Measurements from ENCODE around the gene FRS2.

Gene FRS2

DNA sequence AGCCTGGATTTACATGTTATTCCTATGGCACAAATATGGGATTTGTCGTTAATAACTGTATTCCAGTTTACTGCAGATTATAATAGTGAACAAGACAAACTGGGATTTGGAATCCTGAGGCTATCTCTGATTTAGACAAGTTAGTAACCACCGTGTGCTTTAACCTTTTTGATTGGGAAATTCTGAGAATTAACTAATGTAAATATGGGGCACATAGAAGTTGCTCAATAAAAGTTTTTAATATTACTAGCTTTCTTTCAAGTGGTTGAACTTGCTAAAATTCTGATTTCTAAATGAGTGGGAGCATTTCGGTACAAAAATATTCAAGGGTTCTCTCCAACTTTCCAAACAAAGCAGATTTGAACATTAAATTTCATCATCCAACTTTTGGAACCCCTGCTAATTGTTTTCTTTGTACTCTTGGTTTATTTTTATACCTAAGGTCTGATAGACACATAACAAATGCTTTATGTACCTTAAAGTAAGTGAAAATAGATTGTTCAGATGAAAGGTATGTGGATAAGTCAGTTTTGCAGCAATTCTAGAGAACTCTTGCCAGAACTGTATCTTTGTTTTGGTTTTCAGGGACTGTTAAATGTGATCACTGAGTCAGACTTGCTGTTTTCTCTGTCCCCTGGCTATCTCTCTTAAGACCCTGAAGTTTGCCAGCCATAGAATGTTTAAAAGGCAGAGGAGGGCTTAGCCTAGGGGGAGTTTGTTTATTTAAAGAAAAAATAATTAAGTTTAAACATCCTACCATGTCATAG is 57.5 kb downstream of the FRS2 start:
- no peak for DNase-seq (ENCODE audit: low read depth, low spot score)

DNA sequence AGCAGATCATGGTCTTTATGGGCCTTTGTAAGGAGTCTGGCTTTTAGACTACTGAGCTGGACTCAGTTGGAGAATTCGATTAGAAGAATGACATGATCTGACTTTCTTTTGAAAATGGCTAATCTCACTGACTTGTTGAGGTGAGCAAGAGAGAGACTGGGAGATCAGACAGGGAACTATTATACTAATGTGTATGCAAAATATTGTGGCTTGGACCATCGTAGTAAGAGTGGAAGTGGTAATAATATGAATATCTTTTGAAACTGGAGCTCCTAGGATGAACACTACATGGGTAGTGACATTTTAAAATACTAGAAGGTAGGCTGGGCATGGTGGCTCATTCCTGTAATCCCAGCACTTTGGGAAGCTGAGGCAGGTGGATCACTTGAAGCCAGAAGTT is 58.8 kb downstream of the FRS2 start:
- DNase-seq (ENCODE audit: low read depth, low spot score), result no peak

DNA sequence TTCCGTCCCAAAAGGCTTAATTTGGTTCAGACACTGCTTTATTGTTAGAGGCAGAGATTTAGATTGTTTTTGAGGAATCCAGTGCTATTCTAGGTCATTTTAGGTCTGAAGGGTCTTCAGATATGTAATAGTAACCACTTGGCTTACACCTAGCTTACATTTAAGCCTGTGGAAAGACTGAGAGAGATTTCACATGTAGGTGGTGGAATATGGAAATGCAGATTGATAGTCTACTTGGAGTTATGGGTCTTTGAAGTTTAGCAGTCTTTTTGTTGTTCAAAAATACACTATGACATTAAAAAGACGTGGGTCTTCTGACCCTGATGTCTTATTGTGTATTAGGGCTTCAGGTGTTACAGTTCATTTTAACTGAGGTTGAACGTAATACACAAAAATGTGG is 63.7 kb downstream of the FRS2 start:
- DNase-seq (ENCODE audit: low read depth, low spot score), result no peak

DNA sequence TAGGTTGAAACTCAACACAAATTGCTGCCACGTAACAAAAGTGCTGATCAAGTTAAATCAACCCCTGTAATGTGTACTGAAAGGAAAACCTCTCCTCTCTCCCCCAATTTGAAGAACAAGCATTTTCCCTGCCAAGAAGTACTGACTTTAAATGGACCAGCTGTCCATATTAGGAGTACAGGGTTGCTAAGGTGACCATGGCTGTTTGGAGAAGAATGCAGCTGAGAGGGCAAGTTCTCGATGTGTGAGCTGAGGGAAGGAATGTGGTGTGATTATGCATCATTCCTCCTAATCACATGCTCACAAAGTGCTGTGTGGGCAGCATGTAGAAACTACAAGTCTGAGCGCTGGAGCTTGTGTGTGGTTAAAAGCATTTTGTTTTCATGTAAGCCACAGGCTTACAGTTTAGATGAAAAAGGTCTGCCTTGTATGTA is 64.2 kb downstream of the FRS2 start:
- no peak for DNase-seq (ENCODE audit: low read depth, low spot score)

DNA sequence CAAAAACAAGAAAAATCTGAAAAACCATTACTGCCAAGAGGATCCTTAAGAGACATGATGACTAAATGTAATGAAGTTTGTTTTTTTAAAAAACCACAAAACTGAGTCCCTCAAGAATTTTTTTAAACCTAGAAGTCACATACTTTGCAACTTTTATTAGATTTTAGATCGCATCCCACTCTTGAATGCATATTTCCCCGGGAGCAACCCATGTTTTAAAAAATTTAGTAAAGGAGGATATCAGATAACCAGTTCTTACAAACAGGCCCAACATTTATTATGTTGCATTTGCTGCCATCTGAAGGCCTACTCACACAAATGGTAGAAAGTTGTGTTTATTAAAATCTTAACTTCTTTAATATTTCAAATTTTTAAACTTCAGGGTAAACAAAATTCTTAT is 70.8 kb downstream of the FRS2 start:
- DNase-seq (ENCODE audit: low read depth, low spot score), result no peak

DNA sequence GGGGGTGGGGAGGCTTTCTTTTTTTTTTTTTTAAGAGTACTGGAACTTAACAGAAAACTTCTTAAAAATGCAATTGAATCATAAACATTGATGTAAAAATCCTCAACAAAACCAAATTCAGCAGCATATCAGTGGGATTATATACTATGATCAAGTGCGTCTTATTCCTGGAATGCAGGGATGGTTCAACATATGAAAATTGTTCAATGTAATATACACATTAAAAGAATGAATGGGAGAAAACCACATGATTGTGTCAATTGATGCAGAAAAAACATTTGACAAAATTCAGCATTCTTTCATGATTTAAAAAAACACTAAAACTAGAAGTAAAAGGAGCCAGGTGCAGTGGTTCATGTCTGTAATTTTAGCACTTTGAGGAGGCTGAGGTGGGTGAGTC is 73.9 kb downstream of the FRS2 start:
- no peak for DNase-seq (ENCODE audit: low read depth, low spot score)

DNA sequence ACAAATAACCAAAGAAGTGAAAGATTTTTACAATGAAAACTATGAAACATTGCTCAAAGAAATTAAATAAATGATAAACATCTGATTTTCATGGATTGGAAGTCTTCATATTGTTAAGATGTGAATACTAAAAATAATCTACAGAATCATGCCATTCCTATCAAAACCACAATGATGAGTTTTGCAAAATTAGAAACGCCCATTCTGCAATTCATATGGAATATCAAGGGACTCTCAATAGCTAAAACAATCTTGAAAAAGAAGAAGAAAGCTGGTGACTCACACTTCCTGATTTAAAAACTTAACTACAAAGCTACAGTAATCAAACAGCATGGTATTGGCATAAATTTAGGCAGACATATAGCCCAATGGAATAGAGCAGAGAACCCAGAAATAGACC is 74.9 kb downstream of the FRS2 start:
- no peak for DNase-seq (ENCODE audit: low read depth, low spot score)

DNA sequence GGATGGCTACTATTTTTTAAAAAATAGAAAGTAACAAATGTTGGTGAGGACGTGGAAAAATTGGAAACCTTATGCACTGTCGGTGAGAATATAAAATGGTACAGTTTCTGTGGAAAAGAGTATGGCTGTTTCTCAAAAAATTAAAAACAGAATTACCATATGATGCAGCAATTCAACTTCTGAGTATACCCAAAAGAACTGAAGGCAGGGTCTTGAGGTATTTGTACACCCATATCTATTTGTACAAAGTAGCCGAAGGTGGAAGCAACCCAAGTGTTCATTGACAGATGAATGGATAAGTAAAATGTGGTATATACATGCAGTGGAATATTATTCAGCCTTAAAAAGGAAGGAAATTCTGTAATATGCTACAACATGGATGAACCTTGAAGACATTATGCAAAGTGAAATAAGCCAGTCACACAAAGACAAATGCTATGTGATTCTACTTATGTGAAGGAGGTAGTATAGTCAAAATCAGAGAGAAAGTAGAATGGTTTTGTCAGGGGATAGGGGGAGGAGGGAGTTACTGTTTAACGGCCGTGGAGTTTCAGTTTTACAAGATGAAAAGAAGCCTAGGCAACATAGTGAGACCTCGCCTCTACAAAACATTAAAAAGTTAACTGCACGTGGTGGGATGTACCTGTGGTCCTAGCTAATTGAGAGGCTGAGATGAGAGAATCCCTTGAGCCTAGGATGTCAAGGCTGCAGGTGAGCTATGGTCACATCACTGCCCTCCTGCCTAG is 76.7 kb downstream of the FRS2 start:
- DNase-seq (ENCODE audit: low read depth, low spot score), result no peak

DNA sequence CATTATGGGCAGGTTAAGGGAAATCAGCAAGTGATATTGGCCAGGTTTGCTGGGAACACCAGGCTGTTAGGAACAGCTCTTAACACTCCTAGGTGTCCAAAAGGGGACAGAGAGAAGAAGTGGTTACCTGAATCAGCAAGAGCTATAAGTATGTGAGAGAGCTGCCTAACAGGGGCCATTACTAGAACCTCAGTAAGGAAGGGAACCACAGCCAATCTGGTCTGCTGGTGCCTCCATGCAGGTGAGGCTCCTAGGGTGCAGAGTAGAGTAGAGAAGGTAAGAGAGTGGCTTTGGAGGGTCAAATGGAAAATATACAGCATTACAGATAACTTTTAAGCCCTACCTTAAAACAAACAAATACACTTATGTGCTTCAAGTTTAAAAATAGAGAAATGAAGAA is 78.5 kb downstream of the FRS2 start:
- DNase-seq (ENCODE audit: low read depth, low spot score), result no peak

DNA sequence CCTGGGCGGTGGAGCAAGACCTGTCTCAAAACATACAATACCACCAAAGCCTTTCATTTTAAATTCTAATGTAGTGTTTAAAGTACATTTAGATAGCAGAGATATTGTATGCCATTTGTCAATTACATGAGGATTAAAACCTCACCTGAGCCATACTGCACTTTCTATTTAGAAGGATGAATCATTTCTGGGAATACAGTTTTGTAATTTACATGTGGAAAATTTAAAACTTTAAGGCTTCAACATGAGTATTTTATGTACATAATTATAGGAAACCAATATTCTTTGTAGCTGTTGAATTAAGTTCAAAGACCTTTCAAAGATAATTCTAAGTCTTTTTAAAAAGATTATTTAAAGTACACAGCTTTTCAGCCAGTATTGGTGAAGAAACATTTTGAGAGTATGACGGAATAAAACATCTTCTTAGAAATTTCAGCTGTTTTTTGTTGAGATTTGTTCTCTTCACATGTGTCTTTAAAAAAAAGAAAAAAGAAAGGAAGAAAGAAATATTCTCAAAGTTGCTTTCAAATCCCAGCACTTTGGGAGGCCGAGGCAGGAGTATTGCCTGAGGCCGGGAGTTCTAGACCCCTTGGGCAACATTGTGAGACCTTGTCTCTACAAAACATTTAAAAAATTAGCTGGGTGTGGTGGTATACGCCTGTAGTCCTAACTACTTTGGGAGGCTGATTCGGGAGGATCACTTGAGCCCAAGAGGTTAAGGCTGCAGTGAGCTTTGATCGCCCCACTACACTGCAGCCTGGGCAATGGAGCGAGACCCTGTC is 80.6 kb downstream of the FRS2 start:
- DNase-seq (ENCODE audit: low read depth, low spot score), result no peak

DNA sequence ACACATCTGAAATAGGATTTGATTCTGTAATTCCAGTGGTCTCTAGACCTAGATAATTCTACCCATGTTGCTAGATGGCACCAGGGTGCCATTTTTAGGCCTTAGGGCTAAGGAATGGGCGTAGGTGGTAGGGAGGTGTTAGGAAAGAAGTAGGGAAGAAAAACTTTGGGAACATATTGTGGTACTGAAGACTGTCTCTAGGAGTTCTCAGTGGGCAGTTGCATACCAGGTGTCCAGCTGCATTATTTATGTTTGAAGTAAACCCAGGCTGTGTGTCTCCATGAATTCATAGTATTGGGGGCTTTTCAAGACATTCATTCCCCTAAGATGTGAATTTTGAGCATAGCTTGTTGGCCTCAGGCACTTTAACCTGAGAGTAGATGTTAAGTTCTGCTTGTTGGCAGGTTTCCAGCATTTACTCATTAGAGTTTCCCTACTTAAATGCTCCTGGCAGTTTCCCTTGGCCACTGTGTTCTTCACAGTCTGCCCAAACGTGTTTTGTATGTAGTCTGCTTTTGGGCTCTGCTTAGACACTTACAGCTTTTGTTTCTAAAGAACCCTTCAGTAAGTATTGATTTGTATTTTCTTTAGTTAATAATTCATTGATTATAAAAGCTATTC is 83.5 kb downstream of the FRS2 start:
- DNase-seq (ENCODE audit: low read depth, low spot score), result no peak

DNA sequence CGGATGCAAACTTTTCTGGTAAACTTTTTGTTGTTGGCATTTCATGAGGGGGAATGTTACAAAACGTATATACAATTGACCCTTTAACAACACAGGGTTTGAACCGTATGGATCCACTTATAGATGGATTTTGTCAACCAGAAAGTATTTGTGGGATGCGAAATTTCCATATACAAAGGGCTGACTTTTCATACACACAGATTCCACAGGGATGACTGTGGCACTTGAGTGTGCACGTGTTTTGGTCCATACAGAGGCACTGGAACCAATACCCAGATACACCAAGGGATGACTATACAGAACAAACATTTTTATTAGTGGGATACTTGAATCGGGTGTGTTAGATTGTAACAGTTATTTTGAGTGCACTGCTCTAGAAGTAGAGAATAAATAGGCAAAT is 85.3 kb downstream of the FRS2 start:
- no peak for DNase-seq (ENCODE audit: low read depth, low spot score)

DNA sequence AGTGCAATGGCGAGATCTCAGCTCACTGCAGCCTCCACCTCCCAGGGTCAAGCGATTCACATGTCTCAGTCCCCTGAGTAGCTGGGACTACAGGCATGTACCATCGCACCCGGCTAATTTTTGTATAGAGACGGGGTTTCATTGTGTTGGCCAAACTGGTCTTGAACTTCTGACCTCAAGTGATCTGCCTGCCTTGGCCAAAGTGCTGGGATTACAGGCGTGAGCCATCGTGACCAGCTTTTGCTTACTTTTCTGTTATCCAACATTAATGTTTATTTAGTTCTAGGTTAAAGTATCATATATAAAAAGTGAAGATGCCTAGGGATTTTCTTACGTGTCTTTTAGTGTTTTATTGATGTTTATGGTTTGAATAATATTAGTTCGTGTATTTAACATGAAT is 86.2 kb downstream of the FRS2 start:
- no peak for DNase-seq (ENCODE audit: low read depth, low spot score)

DNA sequence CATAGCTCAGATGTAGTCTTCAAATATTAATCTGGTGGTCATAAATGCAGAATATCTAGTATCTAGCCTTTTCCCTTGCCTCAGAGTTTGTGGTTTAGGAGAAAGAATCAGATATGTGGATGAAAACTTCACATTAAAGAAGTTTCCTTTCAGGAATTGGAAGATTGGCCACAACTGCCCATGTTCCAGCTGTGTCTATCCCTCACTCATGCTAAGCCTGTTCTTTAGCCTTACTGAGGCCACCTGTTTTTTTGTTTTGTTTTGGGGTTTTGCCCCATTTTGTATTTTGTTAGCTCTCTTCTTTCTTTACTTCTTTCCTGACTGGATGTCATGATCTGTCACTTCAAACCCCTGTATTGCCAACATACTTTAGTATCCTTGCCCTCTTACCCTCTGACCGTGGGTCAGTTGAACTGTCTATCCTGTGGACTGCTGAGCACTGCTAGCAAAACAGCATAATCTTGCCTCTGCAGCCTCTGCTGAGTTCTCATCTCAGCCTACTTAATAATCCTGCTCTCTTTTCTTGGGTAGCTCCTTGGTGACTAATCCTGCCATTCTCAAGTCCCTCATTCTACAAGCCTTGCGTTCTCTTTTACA is 93.1 kb downstream of the FRS2 start:
- DNase-seq (ENCODE audit: low read depth, low spot score), result no peak

DNA sequence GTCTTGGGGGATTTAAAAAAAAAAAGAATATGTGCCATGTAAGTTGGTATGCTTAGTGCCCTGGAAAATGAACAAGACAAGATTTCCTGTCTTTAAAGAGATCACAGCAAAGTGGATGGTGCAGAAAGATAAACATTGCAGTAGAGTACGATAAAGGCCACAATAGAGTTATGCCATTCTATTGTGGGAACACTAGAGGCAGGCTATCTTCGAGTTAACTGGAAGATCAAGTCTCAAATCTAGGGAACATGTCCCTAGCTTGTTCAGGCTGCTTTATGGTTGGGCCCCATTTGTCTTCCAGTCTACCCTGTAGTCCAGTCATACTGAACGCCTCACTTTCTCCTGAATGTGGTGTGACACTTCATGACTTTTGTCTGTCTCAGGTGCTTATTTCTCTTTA is 96.4 kb downstream of the FRS2 start:
- no peak for DNase-seq (ENCODE audit: low read depth, low spot score)

DNA sequence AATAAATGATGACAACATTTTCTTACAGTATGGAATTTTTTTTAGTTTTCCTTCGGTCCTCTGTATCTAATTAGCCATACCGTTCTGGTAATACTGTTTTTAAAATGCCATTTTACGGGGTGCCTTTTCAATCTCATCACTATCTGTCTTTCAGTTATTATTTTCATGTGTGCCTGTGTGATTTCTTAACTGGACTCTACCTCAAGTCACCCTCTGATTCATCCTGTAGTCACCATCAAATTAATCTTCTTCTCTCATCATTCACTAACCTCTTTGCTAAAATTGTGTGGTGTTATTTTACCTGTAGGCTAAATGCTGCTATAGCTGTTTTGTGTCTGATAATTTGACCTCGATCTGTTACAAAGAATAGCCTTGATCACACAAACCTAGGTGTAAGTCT is 99.0 kb downstream of the FRS2 start:
- no peak for DNase-seq (ENCODE audit: low read depth, low spot score)

DNA sequence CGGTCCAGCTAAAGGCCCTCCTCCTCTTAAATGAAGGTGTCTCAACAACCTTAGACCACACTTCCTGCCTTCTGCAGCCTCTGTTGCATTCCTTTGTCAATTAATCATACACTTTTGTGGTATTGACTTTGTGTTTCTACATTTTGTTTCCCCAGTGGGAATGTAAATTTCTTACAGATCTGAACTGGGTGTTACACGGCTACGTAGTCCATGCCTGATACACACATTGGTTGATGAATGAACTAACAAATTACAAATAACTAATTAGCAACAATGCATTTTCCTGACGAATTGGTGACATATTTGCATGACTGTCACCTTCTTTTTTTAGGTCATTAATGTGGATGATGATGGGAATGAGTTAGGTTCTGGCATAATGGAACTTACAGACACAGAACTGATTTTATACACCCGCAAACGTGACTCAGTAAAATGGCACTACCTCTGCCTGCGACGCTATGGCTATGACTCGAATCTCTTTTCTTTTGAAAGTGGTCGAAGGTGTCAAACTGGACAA is 99.9 kb downstream of the FRS2 start:
- no peak for DNase-seq (ENCODE audit: low read depth, low spot score)

DNA sequence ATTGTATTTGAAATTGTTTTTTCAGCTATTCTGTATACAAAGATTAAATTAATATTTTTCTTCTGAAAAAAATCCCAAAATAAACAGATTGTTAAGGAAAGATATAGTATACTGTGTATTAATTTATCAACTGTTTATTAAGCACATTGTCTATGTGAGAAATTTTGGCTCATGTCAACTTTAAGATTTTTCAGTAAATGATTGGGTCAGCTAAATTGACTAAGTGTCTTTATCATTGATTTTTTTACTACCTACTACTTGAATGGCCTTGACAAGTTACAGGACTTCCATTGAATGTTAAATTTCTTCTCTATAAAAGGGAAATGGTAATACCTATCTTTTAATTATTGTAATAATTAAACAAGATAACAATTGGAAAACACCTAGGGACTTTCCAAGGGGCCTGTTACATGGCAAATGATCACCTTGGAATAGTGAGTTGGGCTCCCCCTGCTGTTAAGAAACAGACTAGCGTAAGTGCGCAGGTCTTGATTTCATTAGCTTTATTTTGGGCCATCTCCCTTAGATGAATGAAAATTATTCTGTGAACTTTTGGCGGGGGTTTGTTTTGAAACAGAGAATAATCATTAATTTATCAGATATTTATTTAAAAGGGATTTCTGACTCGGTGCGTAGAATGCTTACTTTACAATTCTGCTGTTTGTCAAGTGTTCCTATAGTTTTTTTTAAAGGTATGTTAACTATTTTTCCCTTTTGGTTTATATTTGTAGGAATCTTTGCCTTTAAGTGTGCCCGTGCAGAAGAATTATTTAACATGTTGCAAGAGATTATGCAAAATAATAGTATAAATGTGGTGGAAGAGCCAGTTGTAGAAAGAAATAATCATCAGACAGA is 100.6 kb downstream of the FRS2 start:
- DNase-seq (ENCODE audit: low read depth, low spot score), result peak; percentile 21

DNA sequence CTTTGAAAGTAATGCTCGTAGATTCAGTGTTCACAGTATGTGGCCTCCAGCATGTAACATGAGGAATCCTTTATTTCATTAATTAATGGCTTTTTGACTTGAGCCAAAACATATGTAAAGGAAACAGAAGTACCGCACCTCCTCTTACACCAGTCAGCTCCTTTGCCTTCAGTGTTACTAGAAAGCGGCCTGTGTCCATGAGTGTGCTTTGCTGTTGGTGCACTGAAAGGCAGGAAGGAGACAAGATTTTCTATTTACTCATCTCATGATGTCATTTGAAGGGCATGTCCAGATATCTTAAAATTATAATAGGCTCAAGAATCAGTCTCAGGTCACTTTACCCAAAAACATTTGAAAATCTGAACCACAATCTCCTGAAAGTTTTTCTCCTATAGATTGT is 105.2 kb downstream of the FRS2 start:
- DNase-seq (ENCODE audit: low read depth, low spot score), result no peak

DNA sequence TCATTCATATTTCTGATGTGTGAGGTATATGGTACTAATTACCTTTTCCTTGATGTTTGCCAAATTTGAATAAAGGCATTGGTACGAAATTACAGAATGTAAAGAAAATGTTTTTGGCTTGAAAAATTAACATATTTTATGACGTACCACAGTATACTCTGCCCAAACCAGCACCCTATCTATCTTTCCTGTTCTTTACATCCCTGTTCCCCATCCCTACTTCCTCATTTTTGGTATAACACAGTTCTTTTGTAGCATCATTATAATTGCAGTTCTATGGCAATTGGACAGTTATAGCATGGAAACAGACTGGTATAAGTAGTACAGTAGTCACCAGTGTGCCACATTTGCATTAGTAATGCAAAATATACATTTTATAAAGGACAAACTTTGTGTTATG is 108.1 kb downstream of the FRS2 start:
- DNase-seq (ENCODE audit: low read depth, low spot score), result no peak

DNA sequence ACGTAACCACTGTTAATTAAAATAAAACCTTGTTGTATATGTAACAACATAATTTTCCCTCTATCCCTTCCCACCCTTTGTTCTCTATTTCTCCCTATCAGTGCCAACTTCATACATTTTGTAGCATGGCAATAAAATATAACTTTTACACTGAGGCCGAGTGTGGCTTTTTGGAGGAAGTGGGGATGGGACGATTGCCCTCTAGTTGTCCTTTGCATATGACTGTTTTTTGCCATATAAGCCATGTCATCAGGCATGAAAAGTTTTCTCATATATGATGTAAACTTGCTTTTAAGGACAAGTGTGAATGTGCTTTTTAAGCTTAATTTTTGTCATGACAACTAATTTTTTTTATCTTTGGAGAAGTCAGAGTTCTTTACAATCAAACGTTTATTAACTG is 108.8 kb downstream of the FRS2 start:
- no peak for DNase-seq (ENCODE audit: low read depth, low spot score)

All from activated naive CD8-positive, alpha-beta T cell treated with anti-CD3 and anti-CD28 coated beads, Interleukin-2, amount 50 U/mL, for 16 hours (primary cell).